ENCODE results near the gene NUMB. TPM values are rescaled to one million over a fixed set of nuclear protein-coding genes. Genes with fewer than 3 reads are reported as not detected.

The NUMB gene
- total RNA-seq, 1 experiment from 2014 or later, result 46.5 TPM

DNA sequence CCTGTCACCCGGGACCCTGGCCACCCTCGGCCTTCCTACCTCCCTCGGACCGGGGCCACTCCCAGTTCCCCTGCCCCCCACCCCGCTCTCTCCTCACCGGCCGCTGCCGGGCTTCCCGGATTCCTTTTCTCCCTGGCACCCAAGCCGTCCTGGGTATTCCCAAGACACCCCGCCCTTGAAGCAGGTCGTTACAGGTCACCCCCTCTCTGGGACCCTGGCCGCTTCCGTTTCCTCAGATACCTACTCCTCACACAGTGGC, 493 bp downstream of the NUMB start:
- H3K4me1 Mint-ChIP-seq, result peaks cover 28 to 41% of the 10 kb centered on the region in 2 experiments
- no CpG with 5 or more reads among the region's 14 CpGs for WGBS (ENCODE audit: extremely low coverage, insufficient read length, low lambda C conversion rate)
- Histone ChIP-seq H3T11ph (ENCODE audit: low read length) (no peak overlapping the region), H3K27ac (ENCODE audit: insufficient read length, low read depth, low read length) (no peak overlapping the region), H2AK5ac (ENCODE audit: insufficient read length, low read length) (no peak overlapping the region), H4K8ac (replicated peaks; ENCODE audit: insufficient read length, low read depth, low read length) (no peak overlapping the region), H2BK12ac (ENCODE audit: insufficient read length, low read depth, low read length) (no peak overlapping the region), H3K4ac (ENCODE audit: low read depth, low read length) (no peak overlapping the region), H3K9me3 (ENCODE audit: control insufficient read depth, low read depth, low read length) (no peaks in the 10 kb centered on the region), H3K23me2 (ENCODE audit: insufficient read length, low read depth, low read length, poor library complexity, severe bottlenecking) (peaks cover 8% of the 10 kb centered on the region), H3K23ac (ENCODE audit: insufficient read length, low read depth, low read length) (no peak overlapping the region), H2BK15ac (ENCODE audit: low read depth, low read length) (no peak overlapping the region), H3K18ac (ENCODE audit: insufficient read length, low read depth, low read length) (no peak overlapping the region), H3K79me2 (ENCODE audit: insufficient read depth, low read length) (peaks cover 4% of the 10 kb centered on the region; the same call in 1 of the 2 replicates), H2BK120ac (ENCODE audit: low read depth, low read length, poor library complexity, severe bottlenecking) (no peak overlapping the region), H3K79me1 (ENCODE audit: insufficient read depth, low read depth, low read length, poor library complexity, severe bottlenecking) (no peaks in the 10 kb centered on the region), H3K4me2 (ENCODE audit: insufficient read depth, insufficient read length, low read length) (peak overlapping the region; percentile 95), H3K9ac (ENCODE audit: extremely low read depth, insufficient read length, low read length) (peak overlapping the region; percentile 48), H4K91ac (ENCODE audit: insufficient read length, low read depth, low read length) (no peak overlapping the region), H3K4me1 (ENCODE audit: insufficient read depth, low read length) (no peaks in the 10 kb centered on the region; the same call in 1 of the 2 replicates), H3K56ac (ENCODE audit: insufficient read length, low read depth, low read length) (no peak overlapping the region), H2AFZ (ENCODE audit: low read length) (no peak overlapping the region), H2BK5ac (ENCODE audit: insufficient read length, low read length) (no peak overlapping the region), H3K27me3 (ENCODE audit: insufficient read depth, low read length) (no peaks in the 10 kb centered on the region), H4K5ac (ENCODE audit: insufficient read length, low read depth, low read length) (no peak overlapping the region), H2BK20ac (ENCODE audit: low read depth, low read length, poor library complexity, severe bottlenecking) (no peak overlapping the region), H3K14ac (ENCODE audit: insufficient read depth, low read length) (no peak overlapping the region), H4K20me1 (ENCODE audit: control insufficient read depth, insufficient read depth, insufficient read length) (no peaks in the 10 kb centered on the region)
- H3K36me3 Mint-ChIP-seq (ENCODE audit: insufficient read depth in 1 of 3, low read depth in 3 of 3), result no peaks in the 10 kb centered on the region
- DNase-seq, result no peak
- no peaks in the 10 kb centered on the region for H3K9me3 Mint-ChIP-seq
- H3K27me3 Mint-ChIP-seq (ENCODE audit: low read depth), result no peaks in the 10 kb centered on the region
- TF ChIP-seq, protein P1, sequence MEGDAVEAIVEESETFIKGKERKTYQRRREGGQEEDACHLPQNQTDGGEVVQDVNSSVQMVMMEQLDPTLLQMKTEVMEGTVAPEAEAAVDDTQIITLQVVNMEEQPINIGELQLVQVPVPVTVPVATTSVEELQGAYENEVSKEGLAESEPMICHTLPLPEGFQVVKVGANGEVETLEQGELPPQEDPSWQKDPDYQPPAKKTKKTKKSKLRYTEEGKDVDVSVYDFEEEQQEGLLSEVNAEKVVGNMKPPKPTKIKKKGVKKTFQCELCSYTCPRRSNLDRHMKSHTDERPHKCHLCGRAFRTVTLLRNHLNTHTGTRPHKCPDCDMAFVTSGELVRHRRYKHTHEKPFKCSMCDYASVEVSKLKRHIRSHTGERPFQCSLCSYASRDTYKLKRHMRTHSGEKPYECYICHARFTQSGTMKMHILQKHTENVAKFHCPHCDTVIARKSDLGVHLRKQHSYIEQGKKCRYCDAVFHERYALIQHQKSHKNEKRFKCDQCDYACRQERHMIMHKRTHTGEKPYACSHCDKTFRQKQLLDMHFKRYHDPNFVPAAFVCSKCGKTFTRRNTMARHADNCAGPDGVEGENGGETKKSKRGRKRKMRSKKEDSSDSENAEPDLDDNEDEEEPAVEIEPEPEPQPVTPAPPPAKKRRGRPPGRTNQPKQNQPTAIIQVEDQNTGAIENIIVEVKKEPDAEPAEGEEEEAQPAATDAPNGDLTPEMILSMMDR (conservative IDR thresholded peaks at IDR 0.05), result no peak
- H3K4me3 Mint-ChIP-seq, result peak overlapping the region; percentile 92 to 98
- peak overlapping the region; percentile 95 to 96 (median 96); a peak in 6 of 7 replicates for H3K27ac Mint-ChIP-seq
